Measurements from ENCODE around the gene OR7C1.
"Not testable (repeated sequence)": the region's sequence is repeated elsewhere in the genome, so short reads cannot be mapped to it uniquely, and the experiment has no call there.

The OR7C1 gene

DNA sequence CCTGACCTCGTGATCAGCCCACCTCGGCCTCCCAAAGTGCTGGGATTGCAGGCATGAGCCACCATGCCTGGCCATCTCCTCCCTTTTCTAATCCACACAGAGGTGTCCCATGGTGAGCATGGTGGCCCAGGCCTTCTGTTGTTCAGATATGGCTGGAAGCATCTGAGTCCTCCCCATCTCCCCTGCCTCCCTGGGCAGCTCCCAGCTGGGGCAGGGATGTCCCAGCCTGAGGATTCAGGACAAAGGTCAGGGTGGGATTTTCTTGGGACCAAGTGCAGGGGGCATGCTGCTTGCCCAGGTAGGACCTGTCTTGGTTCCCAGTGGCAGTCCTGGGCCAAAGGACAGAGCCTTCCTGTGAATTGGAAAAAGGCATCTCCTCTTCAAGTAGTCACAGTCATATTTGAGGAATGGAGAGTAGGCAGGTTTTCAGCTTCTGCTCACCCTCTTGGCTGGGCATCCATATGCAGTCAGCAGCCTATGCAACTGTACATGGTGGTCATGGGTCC lies 67.5 kb downstream of the OR7C1 start:
- no peak for DNase-seq (ENCODE audit: low spot score)

DNA sequence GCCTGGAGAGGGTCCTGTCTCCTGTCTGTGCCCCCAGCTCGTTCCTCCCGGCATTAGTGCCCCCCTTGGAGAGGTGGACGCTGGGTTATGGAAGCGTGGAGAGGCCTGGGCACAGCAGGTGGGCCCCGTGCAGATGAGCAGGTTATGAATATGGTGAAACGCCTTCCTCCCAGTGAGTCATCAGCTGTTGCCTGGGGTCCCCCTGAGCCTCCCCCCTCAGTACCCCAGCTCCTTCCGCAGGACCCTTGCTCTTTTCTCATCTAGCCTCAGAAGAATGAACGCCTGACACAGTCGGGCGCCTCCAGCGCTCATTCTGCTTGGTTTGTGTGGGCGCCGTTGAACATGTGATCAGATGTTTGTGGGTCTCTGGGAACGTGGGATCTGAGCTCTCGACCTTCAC lies 69.1 kb downstream of the OR7C1 start:
- DNase-seq (ENCODE audit: low spot score), result not testable (repeated sequence)

DNA sequence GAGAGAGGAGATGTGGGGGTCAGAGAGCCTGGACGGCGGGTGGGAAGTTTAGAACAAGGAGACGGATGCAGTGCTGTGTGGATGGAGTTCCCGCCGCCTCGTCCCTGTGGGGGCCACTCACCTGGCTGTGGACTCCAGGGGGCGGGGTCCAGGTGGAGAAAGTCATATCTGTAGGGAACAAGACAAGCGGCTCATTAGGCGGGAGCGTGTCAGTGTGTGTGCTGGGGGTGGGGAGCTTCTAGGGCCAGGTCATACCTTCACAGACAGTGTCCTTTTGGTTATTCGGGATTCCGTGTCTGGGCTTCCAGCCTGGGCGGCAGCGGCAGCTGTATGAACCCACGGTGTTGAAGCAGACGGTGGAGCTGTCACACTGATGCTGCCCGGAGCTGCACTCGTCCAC lies 69.6 kb downstream of the OR7C1 start:
- not testable (repeated sequence) for DNase-seq (ENCODE audit: low spot score)

DNA sequence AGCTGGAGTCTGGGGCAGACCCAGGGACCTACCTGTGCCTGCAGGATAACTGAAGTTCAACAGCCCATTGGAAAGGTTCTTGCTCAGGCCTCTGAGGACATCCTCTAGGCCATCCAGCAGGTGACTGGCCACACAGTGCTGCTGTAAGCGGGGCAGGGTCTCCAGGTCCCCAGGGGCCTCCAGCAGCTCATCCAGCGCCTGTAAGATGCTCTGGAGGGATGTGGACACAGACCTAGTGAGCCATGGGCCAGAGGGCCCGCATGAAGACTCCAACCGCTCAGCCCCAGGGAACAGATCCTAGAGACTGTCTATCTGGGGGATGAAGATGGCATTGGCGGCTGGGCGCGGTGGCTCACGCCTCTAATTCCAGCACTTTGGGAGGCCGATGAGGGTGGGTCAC lies 70.6 kb downstream of the OR7C1 start:
- no peak for DNase-seq (ENCODE audit: low spot score)

DNA sequence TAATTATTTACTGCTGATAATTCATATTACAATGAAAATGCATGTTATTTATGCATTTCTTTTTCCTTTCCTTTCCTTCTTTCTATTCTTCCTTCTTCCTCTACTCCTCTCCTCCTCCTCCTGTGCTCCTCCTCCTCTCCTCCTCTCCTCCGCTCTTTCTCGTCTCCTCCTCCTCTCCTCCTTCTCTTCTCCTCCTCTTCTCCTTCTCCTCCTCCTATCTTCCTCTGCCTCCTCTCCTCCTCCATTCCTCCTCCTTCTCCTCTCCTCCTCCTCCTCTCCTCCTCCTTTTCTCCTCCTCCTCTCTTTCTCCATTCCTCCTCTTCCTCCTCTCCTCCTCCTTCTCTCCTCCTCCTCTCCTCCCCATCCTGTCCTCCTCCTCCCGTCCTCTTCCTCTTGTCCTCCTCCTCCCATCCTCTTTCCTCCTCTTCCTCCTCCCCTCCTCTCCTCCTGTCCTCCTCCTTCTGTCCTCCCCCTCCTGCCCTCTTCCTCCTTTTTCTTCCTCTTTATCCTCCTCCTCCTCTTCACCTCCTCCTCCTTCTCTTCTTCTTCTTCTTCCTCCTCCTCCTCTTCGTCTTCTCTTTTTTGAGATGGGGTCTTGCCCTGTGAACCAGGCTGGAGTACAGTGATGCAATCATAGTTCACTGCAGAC lies 71.4 kb downstream of the OR7C1 start:
- no peak for DNase-seq (ENCODE audit: low spot score)

DNA sequence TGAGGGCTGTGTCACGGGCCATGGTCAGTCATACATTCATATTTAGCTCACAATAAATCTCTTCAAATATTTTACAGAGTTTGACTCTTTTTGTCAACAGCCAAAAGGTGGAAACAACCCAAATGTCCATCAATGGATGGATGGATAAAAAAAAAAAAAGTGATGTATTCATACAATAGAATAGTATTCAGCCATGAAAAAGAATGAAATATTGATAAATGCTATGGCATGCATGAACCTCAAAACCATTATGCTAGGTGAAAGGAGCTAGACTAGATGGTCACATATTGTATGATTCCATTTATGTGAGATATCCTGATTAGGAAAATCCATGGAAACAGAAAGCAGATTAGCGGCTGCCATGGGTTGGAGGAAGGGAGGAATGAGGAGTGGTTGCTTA lies 72.9 kb downstream of the OR7C1 start:
- no peak for DNase-seq (ENCODE audit: low spot score)

DNA sequence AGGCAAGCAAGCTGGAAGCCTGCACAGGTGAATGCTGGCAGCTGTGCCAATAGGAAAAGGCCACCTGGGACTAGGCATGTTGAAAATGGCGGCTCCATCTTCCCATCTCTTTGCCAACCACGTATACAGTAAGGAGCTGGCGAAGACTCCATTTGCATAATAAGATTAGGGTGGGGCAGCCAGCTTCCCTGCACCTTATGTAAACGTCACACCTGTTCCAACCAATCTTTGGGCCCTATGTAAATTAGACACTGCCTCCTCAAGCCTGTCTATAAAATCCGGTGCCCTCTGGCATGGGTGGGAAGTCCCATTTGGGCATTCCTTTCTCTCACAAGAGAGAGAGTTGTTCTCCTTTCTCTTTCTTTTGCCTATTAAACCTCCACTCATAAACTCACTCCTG lies 73.4 kb downstream of the OR7C1 start:
- DNase-seq (ENCODE audit: low spot score), result no peak

DNA sequence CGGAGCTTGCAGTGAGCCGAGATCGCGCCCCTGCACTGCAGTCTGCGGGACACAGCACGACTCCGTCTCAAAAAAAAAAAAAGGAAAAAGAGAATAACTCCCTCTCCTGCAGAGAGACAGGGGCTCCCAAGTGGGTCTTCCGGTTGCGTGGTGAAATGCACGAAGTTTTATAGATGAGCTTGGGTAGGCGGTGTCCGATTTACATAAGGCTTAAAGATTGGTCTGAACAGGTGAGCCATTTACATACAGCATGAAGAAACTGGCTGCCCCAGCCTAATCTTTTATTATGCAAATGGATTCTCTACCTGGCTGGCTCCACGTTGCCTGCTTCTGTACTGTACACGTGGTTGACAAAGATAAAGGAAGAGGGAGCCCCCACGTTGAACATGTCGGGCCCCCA lies 76.2 kb downstream of the OR7C1 start:
- no peak for DNase-seq (ENCODE audit: low spot score)

DNA sequence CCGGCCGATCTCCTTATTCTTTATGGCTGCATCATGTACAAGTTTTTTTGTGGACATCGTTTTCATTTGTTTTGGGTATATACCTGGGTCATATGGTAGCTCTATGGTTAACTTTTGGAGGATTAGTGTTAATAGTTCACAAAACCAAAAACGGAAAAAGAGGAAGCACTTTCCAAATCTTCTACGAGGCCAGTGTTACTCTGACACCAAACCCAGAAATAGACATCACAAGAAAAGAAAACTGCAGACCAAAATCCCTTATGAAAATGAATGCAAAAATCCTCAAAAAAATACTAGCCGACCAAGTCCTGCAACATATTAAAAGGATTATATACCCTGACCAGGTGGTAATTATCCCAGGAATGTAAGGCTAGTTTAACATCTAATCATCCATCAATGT lies 86.4 kb downstream of the OR7C1 start:
- no peak for DNase-seq (ENCODE audit: low spot score)

Small RNAs within 50 kb of the gene (small RNA-seq; reads per million reads assigned to genes)
- gene AC005255.1, result 0 to 0.04 reads per million in 2 experiments
